Measurements from ENCODE around the gene RFXANK.
"Not testable (repeated sequence)": the region's sequence is repeated elsewhere in the genome, so short reads cannot be mapped to it uniquely, and the experiment has no call there.

Gene RFXANK

GRCh38 chr19:19148504-19148903 is 43.6 kb upstream of the RFXANK start:
- WGBS (ENCODE audit: insufficient coverage), result 94% methylated on average over 2 of the region's 8 CpGs
- H3K4me3 ChIP-seq (ENCODE audit: control insufficient read depth in 1 of 7, extremely low read depth in 1 of 7, insufficient read depth in 4 of 7, low read depth in 2 of 7, low read length in 6 of 7); H3K27ac ChIP-seq (ENCODE audit: insufficient read depth in 1 of 2, low read depth in 1 of 2, low read length in 2 of 2, poor library complexity in 1 of 2, severe bottlenecking in 2 of 2); POLR2A ChIA-PET; DNase-seq; H3K9me3 ChIP-seq (ENCODE audit: control extremely low read depth in 1 of 5, control insufficient read depth in 4 of 5, insufficient read depth in 2 of 5, low read depth in 1 of 5, low read length in 4 of 5); H3K4me1 ChIP-seq (ENCODE audit: control extremely low read depth in 1 of 4, control insufficient read depth in 4 of 4, insufficient read depth in 4 of 4, low read length in 3 of 4); H3K27me3 ChIP-seq (replicated peaks in 2 of 5; ENCODE audit: control insufficient read depth in 4 of 5, insufficient read depth in 5 of 5, low read length in 4 of 5): not testable (repeated sequence)
- H3K36me3 ChIP-seq (ENCODE audit: control insufficient read depth in 4 of 4, insufficient read depth in 4 of 4, low read length in 3 of 4), result peaks cover 3 to 22% (median 10%) of the 10 kb centered on the region in 4 experiments
- CTCF ChIA-PET, result interaction anchor here (1.5 to 5.8 kb wide), 4 partner anchors 8 to 78 kb away, joined by 4 to 46 read pairs (median 18); no protein-coding TSS in a partner anchor

GRCh38 chr19:19149435-19149834 is 42.6 kb upstream of the RFXANK start:
- ChIA-PET CTCF (interaction anchor here (2.8 to 5.8 kb wide), 2 partner anchors 25 to 76 kb away, joined by 13 to 46 read pairs; no protein-coding TSS in a partner anchor), POLR2A (no interaction called here)
- Histone ChIP-seq H3K9me3 (ENCODE audit: control extremely low read depth in 1 of 5, control insufficient read depth in 4 of 5, insufficient read depth in 2 of 5, low read depth in 1 of 5, low read length in 4 of 5) (no peaks in the 10 kb centered on the region), H3K27ac (ENCODE audit: insufficient read depth in 1 of 2, low read depth in 1 of 2, low read length in 2 of 2, poor library complexity in 1 of 2, severe bottlenecking in 2 of 2) (no peak overlapping the region), H3K4me1 (ENCODE audit: control extremely low read depth in 1 of 4, control insufficient read depth in 4 of 4, insufficient read depth in 4 of 4, low read length in 3 of 4) (peaks cover 0 to 3% (median 0%) of the 10 kb centered on the region in 4 experiments), H3K27me3 (replicated peaks in 2 of 5; ENCODE audit: control insufficient read depth in 4 of 5, insufficient read depth in 5 of 5, low read length in 4 of 5) (no peaks in the 10 kb centered on the region), H3K36me3 (ENCODE audit: control insufficient read depth in 4 of 4, insufficient read depth in 4 of 4, low read length in 3 of 4) (peaks cover 3 to 22% (median 10%) of the 10 kb centered on the region in 4 experiments), H3K4me3 (ENCODE audit: control insufficient read depth in 1 of 7, extremely low read depth in 1 of 7, insufficient read depth in 4 of 7, low read depth in 2 of 7, low read length in 6 of 7) (no peak overlapping the region)
- DNase-seq, result no peak
- 100% methylated on average over 2 of the region's 2 CpGs for WGBS (ENCODE audit: insufficient coverage)

- H3K36me3 ChIP-seq (ENCODE audit: control insufficient read depth in 4 of 4, insufficient read depth in 4 of 4, low read length in 3 of 4), result peaks cover 3 to 25% (median 12%) of the 10 kb centered on the region in 4 experiments
- no peak overlapping the region for H3K4me3 ChIP-seq (ENCODE audit: control insufficient read depth in 1 of 7, extremely low read depth in 1 of 7, insufficient read depth in 4 of 7, low read depth in 2 of 7, low read length in 6 of 7)
- H3K27me3 ChIP-seq (replicated peaks in 2 of 5; ENCODE audit: control insufficient read depth in 4 of 5, insufficient read depth in 5 of 5, low read length in 4 of 5), result no peaks in the 10 kb centered on the region
- ChIA-PET CTCF (no interaction called here), POLR2A (no interaction called here)
- peaks cover 0 to 4% (median 0%) of the 10 kb centered on the region in 4 experiments for H3K4me1 ChIP-seq (ENCODE audit: control extremely low read depth in 1 of 4, control insufficient read depth in 4 of 4, insufficient read depth in 4 of 4, low read length in 3 of 4)
- DNase-seq, result no peak
- H3K27ac ChIP-seq (ENCODE audit: insufficient read depth in 1 of 2, low read depth in 1 of 2, low read length in 2 of 2, poor library complexity in 1 of 2, severe bottlenecking in 2 of 2), result no peak overlapping the region
- WGBS (ENCODE audit: insufficient coverage), result 87% methylated on average over 11 of the region's 11 CpGs
- no peaks in the 10 kb centered on the region for H3K9me3 ChIP-seq (ENCODE audit: control extremely low read depth in 1 of 5, control insufficient read depth in 4 of 5, insufficient read depth in 2 of 5, low read depth in 1 of 5, low read length in 4 of 5)
Observed at GRCh38 chr19:19151418-19151817, 40.6 kb upstream of the RFXANK start.

- WGBS (ENCODE audit: insufficient coverage), result 97% methylated on average over 12 of the region's 13 CpGs
- Histone ChIP-seq H3K27me3 (replicated peaks in 2 of 5; ENCODE audit: control insufficient read depth in 4 of 5, insufficient read depth in 5 of 5, low read length in 4 of 5) (no peaks in the 10 kb centered on the region), H3K4me1 (ENCODE audit: control extremely low read depth in 1 of 4, control insufficient read depth in 4 of 4, insufficient read depth in 4 of 4, low read length in 3 of 4) (peaks cover 0 to 4% (median 0%) of the 10 kb centered on the region in 4 experiments), H3K27ac (ENCODE audit: insufficient read depth in 1 of 2, low read depth in 1 of 2, low read length in 2 of 2, poor library complexity in 1 of 2, severe bottlenecking in 2 of 2) (no peak overlapping the region), H3K36me3 (ENCODE audit: control insufficient read depth in 4 of 4, insufficient read depth in 4 of 4, low read length in 3 of 4) (peaks cover 1 to 15% (median 7%) of the 10 kb centered on the region in 4 experiments), H3K4me3 (ENCODE audit: control insufficient read depth in 1 of 7, extremely low read depth in 1 of 7, insufficient read depth in 4 of 7, low read depth in 2 of 7, low read length in 6 of 7) (no peak overlapping the region), H3K9me3 (ENCODE audit: control extremely low read depth in 1 of 5, control insufficient read depth in 4 of 5, insufficient read depth in 2 of 5, low read depth in 1 of 5, low read length in 4 of 5) (no peaks in the 10 kb centered on the region)
- POLR2A ChIA-PET, result interaction anchor here (0.6 kb wide), 1 partner anchor 715 kb away, joined by 3 read pairs; no protein-coding TSS in a partner anchor
- CTCF ChIA-PET, result interaction anchor here (1.3 kb wide), 1 partner anchor 14 kb away, joined by 4 read pairs; no protein-coding TSS in a partner anchor
- no peak for DNase-seq
Observed at GRCh38 chr19:19152668-19153384, 39.2 kb upstream of the RFXANK start.

- H3K4me3 ChIP-seq (ENCODE audit: control insufficient read depth in 1 of 7, extremely low read depth in 1 of 7, insufficient read depth in 4 of 7, low read depth in 2 of 7, low read length in 6 of 7), result no peak overlapping the region
- ChIA-PET POLR2A (no interaction called here), CTCF (interaction anchor here (1.8 to 3.6 kb wide), 2 partner anchors 8 to 20 kb away, joined by 11 to 23 read pairs; no protein-coding TSS in a partner anchor)
- no peaks in the 10 kb centered on the region for H3K27me3 ChIP-seq (replicated peaks in 2 of 5; ENCODE audit: control insufficient read depth in 4 of 5, insufficient read depth in 5 of 5, low read length in 4 of 5)
- 98% methylated on average over 6 of the region's 6 CpGs for WGBS (ENCODE audit: insufficient coverage)
- DNase-seq, result no peak
- H3K9me3 ChIP-seq (ENCODE audit: control extremely low read depth in 1 of 5, control insufficient read depth in 4 of 5, insufficient read depth in 2 of 5, low read depth in 1 of 5, low read length in 4 of 5), result no peaks in the 10 kb centered on the region
- H3K27ac ChIP-seq (ENCODE audit: insufficient read depth in 1 of 2, low read depth in 1 of 2, low read length in 2 of 2, poor library complexity in 1 of 2, severe bottlenecking in 2 of 2), result no peak overlapping the region
- H3K4me1 ChIP-seq (ENCODE audit: control extremely low read depth in 1 of 4, control insufficient read depth in 4 of 4, insufficient read depth in 4 of 4, low read length in 3 of 4), result peaks cover 0 to 10% (median 0%) of the 10 kb centered on the region in 4 experiments
- peaks cover 0 to 5% (median 2%) of the 10 kb centered on the region in 4 experiments for H3K36me3 ChIP-seq (ENCODE audit: control insufficient read depth in 4 of 4, insufficient read depth in 4 of 4, low read length in 3 of 4)
Observed at GRCh38 chr19:19154768-19155494, 37.1 kb upstream of the RFXANK start.

- no peaks in the 10 kb centered on the region for H3K27me3 ChIP-seq (replicated peaks in 2 of 5; ENCODE audit: control insufficient read depth in 4 of 5, insufficient read depth in 5 of 5, low read length in 4 of 5)
- no peak overlapping the region for H3K27ac ChIP-seq (ENCODE audit: insufficient read depth in 1 of 2, low read depth in 1 of 2, low read length in 2 of 2, poor library complexity in 1 of 2, severe bottlenecking in 2 of 2)
- no peak overlapping the region for H3K4me3 ChIP-seq (ENCODE audit: control insufficient read depth in 1 of 7, extremely low read depth in 1 of 7, insufficient read depth in 4 of 7, low read depth in 2 of 7, low read length in 6 of 7)
- peaks cover 0 to 5% (median 2%) of the 10 kb centered on the region in 4 experiments for H3K36me3 ChIP-seq (ENCODE audit: control insufficient read depth in 4 of 4, insufficient read depth in 4 of 4, low read length in 3 of 4)
- peaks cover 0 to 15% (median 2%) of the 10 kb centered on the region in 4 experiments for H3K4me1 ChIP-seq (ENCODE audit: control extremely low read depth in 1 of 4, control insufficient read depth in 4 of 4, insufficient read depth in 4 of 4, low read length in 3 of 4)
- POLR2A ChIA-PET, result no interaction called here
- H3K9me3 ChIP-seq (ENCODE audit: control extremely low read depth in 1 of 5, control insufficient read depth in 4 of 5, insufficient read depth in 2 of 5, low read depth in 1 of 5, low read length in 4 of 5), result no peaks in the 10 kb centered on the region
- peak in 1 of 3 donors; percentile 13 for DNase-seq
- WGBS (ENCODE audit: insufficient coverage), result 96% methylated on average over 5 of the region's 10 CpGs
- CTCF ChIA-PET, result interaction anchor here (1.8 to 3.6 kb wide), 4 partner anchors 9 to 20 kb away, joined by 6 to 23 read pairs (median 8); no protein-coding TSS in a partner anchor
Observed at GRCh38 chr19:19155495-19156219, 36.4 kb upstream of the RFXANK start.

All from common myeloid progenitor, CD34-positive (primary cell).